SK-N-SH treated with all-trans-retinoic acid at 6 μM for 48 hours (cell line): ENCODE data around the gene TOGARAM1.

Source experiments
- ATAC-seq: fragments of 200-7000 bp; cut with Tn5 transposase; 3 replicates; pipeline ENCODE4 v1.9.1; 2020; ENCODE audit warnings: mild to moderate bottlenecking, moderate library complexity
- ARNTL ChIP-seq: fragments of 450-650 bp; formaldehyde crosslinking; IDR thresholded peaks from 2 replicates; pipeline ENCODE4 v1.5.0; 2020; ENCODE audit warnings: low read depth, mild to moderate bottlenecking, moderate library complexity, borderline replicate concordance
- BACH2 ChIP-seq: fragments of 250-450 bp; sonication (Bioruptor Pico); IDR thresholded peaks from 2 replicates; pipeline ENCODE4 v1.9.0; 2021; ENCODE audit warnings: mild to moderate bottlenecking, borderline replicate concordance
- CSDC2 ChIP-seq: fragments of 250-450 bp; sonication (Bioruptor Pico); IDR thresholded peaks from 2 replicates; pipeline ENCODE4 v1.5.0; 2020; ENCODE audit warnings: mild to moderate bottlenecking, moderate library complexity
- ESRRG ChIP-seq: fragments of 250-450 bp; sonication (Bioruptor Pico); IDR thresholded peaks from 2 replicates; pipeline ENCODE4 v1.6.1; 2021; ENCODE audit warnings: mild to moderate bottlenecking
- GLIS3 ChIP-seq: fragments of 250-450 bp; sonication (Bioruptor Pico); IDR thresholded peaks from 2 replicates; pipeline ENCODE4 v1.5.0; 2020; ENCODE audit warnings: mild to moderate bottlenecking, moderate library complexity
- ISL1 ChIP-seq: fragments of 250-450 bp; sonication (Bioruptor Pico); IDR thresholded peaks from 2 replicates; pipeline ENCODE4 v2.1.2; 2022; ENCODE audit warnings: mild to moderate bottlenecking, moderate library complexity
- OSR1 ChIP-seq: fragments of 250-450 bp; sonication (Bioruptor Pico); IDR thresholded peaks from 2 replicates; pipeline ENCODE4 v1.8.0; 2022; ENCODE audit warnings: moderate library complexity, mild to moderate bottlenecking, inconsistent platforms
- PPARA ChIP-seq: fragments of 250-450 bp; sonication (Bioruptor Pico); IDR thresholded peaks from 2 replicates; pipeline ENCODE4 v1.5.0; 2020; ENCODE audit warnings: mild to moderate bottlenecking, borderline replicate concordance
- RARB ChIP-seq: fragments of 250-450 bp; sonication (Bioruptor Pico); IDR thresholded peaks from 2 replicates; pipeline ENCODE4 v1.8.0; 2021; ENCODE audit warnings: mild to moderate bottlenecking, moderate library complexity
- SNAI2 ChIP-seq: fragments of 250-450 bp; sonication (Bioruptor Pico); IDR thresholded peaks from 2 replicates; pipeline ENCODE4 v1.5.0; 2020; ENCODE audit warnings: mild to moderate bottlenecking, moderate library complexity
- TCF4 ChIP-seq: fragments of 250-450 bp; sonication (Bioruptor Pico); IDR thresholded peaks from 2 replicates; pipeline ENCODE4 v1.8.0; 2021; ENCODE audit warnings: mild to moderate bottlenecking, moderate library complexity, borderline replicate concordance
- ZC3H10 ChIP-seq: fragments of 250-450 bp; sonication (Bioruptor Pico); IDR thresholded peaks from 2 replicates; pipeline ENCODE4 v1.5.1; 2021; ENCODE audit warnings: mild to moderate bottlenecking, moderate library complexity
- ZFP30 ChIP-seq: fragments of 450-650 bp; formaldehyde crosslinking; IDR thresholded peaks from 2 replicates; pipeline ENCODE4 v1.5.0; 2022; ENCODE audit warnings: mild to moderate bottlenecking, moderate library complexity
- ZNF565 ChIP-seq: fragments of 450-650 bp; formaldehyde crosslinking; conservative IDR thresholded peaks from 2 replicates; pipeline ENCODE4 v1.5.0; 2020; ENCODE audit warnings: low read depth, mild to moderate bottlenecking, moderate library complexity
- ZNF70 ChIP-seq: fragments of 450-650 bp; formaldehyde crosslinking; IDR thresholded peaks from 2 replicates; pipeline ENCODE4 v1.5.0; 2020; ENCODE audit warnings: mild to moderate bottlenecking, moderate library complexity
- ZNF8 ChIP-seq: fragments of 450-650 bp; formaldehyde crosslinking; IDR thresholded peaks from 2 replicates; pipeline ENCODE4 v1.5.0; 2020; ENCODE audit warnings: mild to moderate bottlenecking, moderate library complexity
- TF ChIP-seq, protein P1 (sequence below): fragments of 250-450 bp; sonication (Bioruptor Pico); IDR thresholded peaks from 2 replicates; pipeline ENCODE4 v1.5.1; 2020; ENCODE audit warnings: low read depth, mild to moderate bottlenecking, moderate library complexity
- TF ChIP-seq, protein P2 (sequence below): fragments of 250-450 bp; sonication (Bioruptor Pico); IDR thresholded peaks from 2 replicates; pipeline ENCODE4 v1.8.0; 2021; ENCODE audit warnings: low read depth, mild to moderate bottlenecking, moderate library complexity, borderline replicate concordance
- TF ChIP-seq, protein P3 (sequence below): fragments of 250-450 bp; sonication (Bioruptor Pico); IDR thresholded peaks from 2 replicates; pipeline ENCODE4 v1.5.0; 2020; ENCODE audit warnings: mild to moderate bottlenecking, moderate library complexity
- TF ChIP-seq, protein P4 (sequence below): fragments of 250-450 bp; sonication (Bioruptor Pico); IDR thresholded peaks from 2 replicates; pipeline ENCODE4 v1.8.0; 2020; ENCODE audit warnings: mild to moderate bottlenecking, moderate library complexity, borderline replicate concordance

TOGARAM1 gene

DNA sequence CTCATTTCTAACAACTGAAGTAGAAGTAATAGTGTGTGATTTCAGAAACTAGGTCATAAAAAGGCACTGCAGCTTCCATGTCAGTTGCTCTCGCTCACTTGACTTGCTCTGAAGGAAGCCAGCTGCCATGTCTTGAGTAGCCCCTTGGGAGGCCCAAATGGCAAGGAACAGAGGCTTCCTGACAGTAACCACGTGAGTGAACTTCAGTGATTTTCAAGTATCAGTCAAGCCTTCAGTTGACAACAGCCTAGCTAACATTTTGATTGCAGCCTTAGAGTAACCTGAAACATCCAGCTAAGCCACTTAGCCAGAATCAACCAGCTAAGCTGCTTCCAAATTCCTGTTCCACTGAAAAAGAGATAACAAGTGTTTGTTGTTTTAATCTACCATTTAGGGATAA, 26.7 kb downstream of the TOGARAM1 start:
- ATAC-seq, result no peak

DNA sequence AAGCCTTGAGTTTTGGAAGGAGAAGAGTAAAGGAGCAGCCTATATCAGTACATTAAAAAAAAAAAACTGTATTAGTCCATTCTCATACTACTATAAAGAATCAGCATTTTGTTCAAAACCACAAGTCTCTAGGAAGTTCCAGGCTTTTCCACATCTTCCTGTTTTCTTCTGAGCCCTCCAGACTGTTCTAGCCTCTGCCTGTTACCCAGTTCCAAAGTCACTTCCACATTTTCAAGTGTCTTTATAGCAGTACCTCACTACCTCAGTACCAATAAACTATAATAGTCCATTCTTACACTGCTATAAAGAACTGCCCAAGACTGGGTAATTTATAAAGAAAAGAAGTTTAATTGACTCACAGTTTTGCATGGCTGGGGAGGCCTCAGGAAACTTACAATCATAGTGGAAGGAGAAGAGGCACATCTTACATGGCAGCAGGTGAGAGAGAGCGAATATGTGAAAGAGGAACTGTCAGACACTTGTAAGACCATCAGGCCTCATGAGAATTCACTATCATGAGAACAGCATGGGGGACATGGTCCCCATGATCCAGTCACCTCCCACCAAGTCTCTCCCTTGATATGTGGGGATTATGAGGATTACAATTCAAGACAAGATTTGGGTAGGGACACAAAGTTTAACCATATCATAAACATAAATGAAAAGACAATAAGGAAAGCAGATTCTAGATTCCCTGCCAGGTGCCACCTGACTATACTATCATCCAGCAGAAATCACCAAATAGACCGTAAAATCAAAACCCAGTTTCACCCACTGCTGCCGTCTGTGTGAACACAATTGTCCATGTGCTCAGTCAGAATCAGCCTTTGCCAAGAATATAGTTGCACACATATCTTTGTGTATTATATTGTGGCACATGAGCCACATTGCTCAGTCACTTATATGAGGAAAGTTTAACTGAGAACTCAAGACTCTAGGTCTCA, 27.8 kb downstream of the TOGARAM1 start:
- TF ChIP-seq OSR1 (CRISPR knock-in tag), result no peak
- TF ChIP-seq TCF4 (CRISPR knock-in tag), result no peak
- no peak for TF ChIP-seq ZNF8
- TF ChIP-seq ZNF565 (CRISPR knock-in tag), result no peak
- TF ChIP-seq, protein P1, sequence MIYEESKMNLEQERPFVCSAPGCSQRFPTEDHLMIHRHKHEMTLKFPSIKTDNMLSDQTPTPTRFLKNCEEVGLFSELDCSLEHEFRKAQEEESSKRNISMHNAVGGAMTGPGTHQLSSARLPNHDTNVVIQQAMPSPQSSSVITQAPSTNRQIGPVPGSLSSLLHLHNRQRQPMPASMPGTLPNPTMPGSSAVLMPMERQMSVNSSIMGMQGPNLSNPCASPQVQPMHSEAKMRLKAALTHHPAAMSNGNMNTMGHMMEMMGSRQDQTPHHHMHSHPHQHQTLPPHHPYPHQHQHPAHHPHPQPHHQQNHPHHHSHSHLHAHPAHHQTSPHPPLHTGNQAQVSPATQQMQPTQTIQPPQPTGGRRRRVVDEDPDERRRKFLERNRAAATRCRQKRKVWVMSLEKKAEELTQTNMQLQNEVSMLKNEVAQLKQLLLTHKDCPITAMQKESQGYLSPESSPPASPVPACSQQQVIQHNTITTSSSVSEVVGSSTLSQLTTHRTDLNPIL (CRISPR knock-in tag), result no peak
- TF ChIP-seq ARNTL (CRISPR knock-in tag), result no peak
- no peak for TF ChIP-seq PPARA (CRISPR knock-in tag)
- TF ChIP-seq, protein P2, sequence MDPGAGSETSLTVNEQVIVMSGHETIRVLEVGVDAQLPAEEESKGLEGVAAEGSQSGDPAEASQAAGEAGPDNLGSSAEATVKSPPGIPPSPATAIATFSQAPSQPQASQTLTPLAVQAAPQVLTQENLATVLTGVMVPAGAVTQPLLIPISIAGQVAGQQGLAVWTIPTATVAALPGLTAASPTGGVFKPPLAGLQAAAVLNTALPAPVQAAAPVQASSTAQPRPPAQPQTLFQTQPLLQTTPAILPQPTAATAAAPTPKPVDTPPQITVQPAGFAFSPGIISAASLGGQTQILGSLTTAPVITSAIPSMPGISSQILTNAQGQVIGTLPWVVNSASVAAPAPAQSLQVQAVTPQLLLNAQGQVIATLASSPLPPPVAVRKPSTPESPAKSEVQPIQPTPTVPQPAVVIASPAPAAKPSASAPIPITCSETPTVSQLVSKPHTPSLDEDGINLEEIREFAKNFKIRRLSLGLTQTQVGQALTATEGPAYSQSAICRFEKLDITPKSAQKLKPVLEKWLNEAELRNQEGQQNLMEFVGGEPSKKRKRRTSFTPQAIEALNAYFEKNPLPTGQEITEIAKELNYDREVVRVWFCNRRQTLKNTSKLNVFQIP (CRISPR knock-in tag), result no peak
- no peak for TF ChIP-seq CSDC2 (CRISPR knock-in tag)
- TF ChIP-seq GLIS3 (CRISPR knock-in tag), result no peak
- no peak for ATAC-seq

More for the DNA sequence above, 26.7 kb downstream of the TOGARAM1 start:
- TF ChIP-seq ZFP30 (CRISPR knock-in tag), result no peak
- TF ChIP-seq CSDC2 (CRISPR knock-in tag), result no peak
- no peak for TF ChIP-seq TCF4 (CRISPR knock-in tag)
- no peak for TF ChIP-seq ZNF565 (CRISPR knock-in tag)
- TF ChIP-seq ZNF70 (CRISPR knock-in tag), result no peak
- TF ChIP-seq ARNTL (CRISPR knock-in tag), result no peak
- TF ChIP-seq ZNF8, result no peak
- no peak for TF ChIP-seq BACH2 (CRISPR knock-in tag)
- TF ChIP-seq, protein P3, sequence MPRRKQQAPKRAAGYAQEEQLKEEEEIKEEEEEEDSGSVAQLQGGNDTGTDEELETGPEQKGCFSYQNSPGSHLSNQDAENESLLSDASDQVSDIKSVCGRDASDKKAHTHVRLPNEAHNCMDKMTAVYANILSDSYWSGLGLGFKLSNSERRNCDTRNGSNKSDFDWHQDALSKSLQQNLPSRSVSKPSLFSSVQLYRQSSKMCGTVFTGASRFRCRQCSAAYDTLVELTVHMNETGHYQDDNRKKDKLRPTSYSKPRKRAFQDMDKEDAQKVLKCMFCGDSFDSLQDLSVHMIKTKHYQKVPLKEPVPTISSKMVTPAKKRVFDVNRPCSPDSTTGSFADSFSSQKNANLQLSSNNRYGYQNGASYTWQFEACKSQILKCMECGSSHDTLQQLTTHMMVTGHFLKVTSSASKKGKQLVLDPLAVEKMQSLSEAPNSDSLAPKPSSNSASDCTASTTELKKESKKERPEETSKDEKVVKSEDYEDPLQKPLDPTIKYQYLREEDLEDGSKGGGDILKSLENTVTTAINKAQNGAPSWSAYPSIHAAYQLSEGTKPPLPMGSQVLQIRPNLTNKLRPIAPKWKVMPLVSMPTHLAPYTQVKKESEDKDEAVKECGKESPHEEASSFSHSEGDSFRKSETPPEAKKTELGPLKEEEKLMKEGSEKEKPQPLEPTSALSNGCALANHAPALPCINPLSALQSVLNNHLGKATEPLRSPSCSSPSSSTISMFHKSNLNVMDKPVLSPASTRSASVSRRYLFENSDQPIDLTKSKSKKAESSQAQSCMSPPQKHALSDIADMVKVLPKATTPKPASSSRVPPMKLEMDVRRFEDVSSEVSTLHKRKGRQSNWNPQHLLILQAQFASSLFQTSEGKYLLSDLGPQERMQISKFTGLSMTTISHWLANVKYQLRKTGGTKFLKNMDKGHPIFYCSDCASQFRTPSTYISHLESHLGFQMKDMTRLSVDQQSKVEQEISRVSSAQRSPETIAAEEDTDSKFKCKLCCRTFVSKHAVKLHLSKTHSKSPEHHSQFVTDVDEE (CRISPR knock-in tag), result no peak
- no peak for TF ChIP-seq ESRRG (CRISPR knock-in tag)
- no peak for TF ChIP-seq GLIS3 (CRISPR knock-in tag)
- TF ChIP-seq SNAI2, result no peak
- TF ChIP-seq, protein P2 (CRISPR knock-in tag), result no peak
- TF ChIP-seq, all 23 proteins: peak for 0

DNA sequence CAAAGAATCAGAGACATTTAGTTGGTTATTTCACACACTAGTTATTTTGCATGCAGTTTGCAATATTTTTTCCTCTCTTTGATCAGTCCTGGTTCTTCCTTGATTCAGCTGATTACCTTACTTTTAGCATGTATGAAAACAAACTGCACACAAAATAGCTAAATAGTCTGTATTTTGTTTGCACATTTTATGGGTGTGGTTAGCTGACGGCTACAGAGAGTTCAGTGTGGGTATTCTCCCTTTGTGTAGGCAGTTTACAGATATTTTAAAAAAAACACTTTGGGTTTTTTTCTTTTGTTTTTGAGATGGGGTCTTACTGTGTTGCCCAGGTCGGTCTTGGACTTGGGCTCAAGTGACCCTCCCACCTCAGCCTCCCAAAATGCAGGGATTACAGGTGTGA, 28.5 kb downstream of the TOGARAM1 start:
- no peak for ATAC-seq
- TF ChIP-seq ZC3H10 (CRISPR knock-in tag), result no peak
- no peak for TF ChIP-seq ARNTL (CRISPR knock-in tag)
- no peak for TF ChIP-seq ZNF70 (CRISPR knock-in tag)
- TF ChIP-seq ISL1, result no peak
- TF ChIP-seq, protein P3 (CRISPR knock-in tag), result no peak
- no peak for TF ChIP-seq ZNF565 (CRISPR knock-in tag)
- no peak for TF ChIP-seq BACH2 (CRISPR knock-in tag)
- TF ChIP-seq, protein P1 (CRISPR knock-in tag), result no peak
- TF ChIP-seq OSR1 (CRISPR knock-in tag), result no peak
- TF ChIP-seq, protein P4, sequence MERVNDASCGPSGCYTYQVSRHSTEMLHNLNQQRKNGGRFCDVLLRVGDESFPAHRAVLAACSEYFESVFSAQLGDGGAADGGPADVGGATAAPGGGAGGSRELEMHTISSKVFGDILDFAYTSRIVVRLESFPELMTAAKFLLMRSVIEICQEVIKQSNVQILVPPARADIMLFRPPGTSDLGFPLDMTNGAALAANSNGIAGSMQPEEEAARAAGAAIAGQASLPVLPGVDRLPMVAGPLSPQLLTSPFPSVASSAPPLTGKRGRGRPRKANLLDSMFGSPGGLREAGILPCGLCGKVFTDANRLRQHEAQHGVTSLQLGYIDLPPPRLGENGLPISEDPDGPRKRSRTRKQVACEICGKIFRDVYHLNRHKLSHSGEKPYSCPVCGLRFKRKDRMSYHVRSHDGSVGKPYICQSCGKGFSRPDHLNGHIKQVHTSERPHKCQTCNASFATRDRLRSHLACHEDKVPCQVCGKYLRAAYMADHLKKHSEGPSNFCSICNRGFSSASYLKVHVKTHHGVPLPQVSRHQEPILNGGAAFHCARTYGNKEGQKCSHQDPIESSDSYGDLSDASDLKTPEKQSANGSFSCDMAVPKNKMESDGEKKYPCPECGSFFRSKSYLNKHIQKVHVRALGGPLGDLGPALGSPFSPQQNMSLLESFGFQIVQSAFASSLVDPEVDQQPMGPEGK, result no peak
- no peak for TF ChIP-seq ZNF8
- TF ChIP-seq RARB, result no peak
- no peak for TF ChIP-seq TCF4 (CRISPR knock-in tag)
